ENCODE measurements around the gene ALDH6A1. TPM values are rescaled to one million over a fixed set of nuclear protein-coding genes. Genes with fewer than 3 reads are reported as not detected.
A peak's percentile ranks its signal among the peaks of the same experiment; 100 is the strongest.
"Not testable (repeated sequence)": the region's sequence is repeated elsewhere in the genome, so short reads cannot be mapped to it uniquely, and the experiment has no call there.

The ALDH6A1 gene
- total and polyA plus RNA-seq, 4 donors: 8.7 to 43.3 (median 21.1) TPM

DNA sequence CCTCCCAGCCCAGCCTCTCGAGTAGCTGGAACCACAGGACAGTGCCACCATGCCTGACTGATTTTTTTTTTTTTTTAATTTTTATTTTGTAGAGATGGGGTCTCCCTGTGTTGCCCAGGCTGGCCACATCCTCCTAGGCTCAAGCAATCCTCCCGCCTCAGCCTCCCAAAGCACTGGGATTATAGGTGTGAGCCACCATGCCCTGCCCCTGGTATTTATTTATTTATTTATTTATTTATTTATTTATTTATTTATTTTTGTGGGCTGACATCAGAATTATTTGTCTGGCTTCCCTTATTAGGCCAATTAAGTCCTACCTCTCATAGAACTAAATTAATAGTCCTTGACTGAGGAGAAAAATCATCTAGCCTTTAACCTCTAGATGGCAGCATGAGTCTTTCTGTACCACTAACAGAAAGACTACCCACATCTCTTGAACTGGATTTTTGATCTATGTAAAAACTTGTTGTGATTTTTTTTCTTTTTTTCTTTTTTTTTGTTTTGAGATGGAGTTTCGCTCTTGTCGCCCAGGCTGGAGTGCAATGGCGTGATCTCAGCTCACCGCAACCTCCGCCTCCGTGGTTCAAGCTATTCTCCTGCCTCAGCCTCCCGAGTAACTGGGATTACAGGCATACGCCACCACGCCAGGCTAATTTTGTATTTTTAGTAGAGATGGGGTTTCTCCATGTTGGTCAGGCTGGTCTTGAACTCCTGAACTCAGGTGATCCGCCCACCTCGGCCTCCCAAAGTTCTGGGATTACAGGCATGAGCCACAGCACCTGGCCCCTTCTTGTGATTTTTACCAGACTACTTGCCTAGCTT, 27.4 kb upstream of the ALDH6A1 start:
- not testable (repeated sequence) for H3K9me3 ChIP-seq (ENCODE audit: control insufficient read depth in 4 of 4, insufficient read depth in 3 of 4, low read length in 3 of 4); ATAC-seq (ENCODE audit: insufficient read depth, low FRiP score); H3K27ac ChIP-seq (ENCODE audit: low read depth in 1 of 2, low read length in 1 of 2); H3K4me1 ChIP-seq (ENCODE audit: control insufficient read depth in 5 of 5, insufficient read depth in 5 of 5, low read length in 5 of 5); H3K4me3 ChIP-seq; H3K9ac ChIP-seq (ENCODE audit: insufficient read depth in 1 of 2, low read length in 2 of 2); H3K36me3 ChIP-seq (ENCODE audit: control insufficient read depth in 4 of 4, insufficient read depth in 4 of 4, low read length in 4 of 4); H3K27me3 ChIP-seq (ENCODE audit: control insufficient read depth in 3 of 3, insufficient read depth in 3 of 3, low read length in 2 of 3)
- DNase-seq: peak in 2 of 3 donors; percentile 71 to 79
- WGBS, 2 donors: 91 to 96% methylated on average over 13 of the region's 13 CpGs
- TF ChIP-seq, protein P1, sequence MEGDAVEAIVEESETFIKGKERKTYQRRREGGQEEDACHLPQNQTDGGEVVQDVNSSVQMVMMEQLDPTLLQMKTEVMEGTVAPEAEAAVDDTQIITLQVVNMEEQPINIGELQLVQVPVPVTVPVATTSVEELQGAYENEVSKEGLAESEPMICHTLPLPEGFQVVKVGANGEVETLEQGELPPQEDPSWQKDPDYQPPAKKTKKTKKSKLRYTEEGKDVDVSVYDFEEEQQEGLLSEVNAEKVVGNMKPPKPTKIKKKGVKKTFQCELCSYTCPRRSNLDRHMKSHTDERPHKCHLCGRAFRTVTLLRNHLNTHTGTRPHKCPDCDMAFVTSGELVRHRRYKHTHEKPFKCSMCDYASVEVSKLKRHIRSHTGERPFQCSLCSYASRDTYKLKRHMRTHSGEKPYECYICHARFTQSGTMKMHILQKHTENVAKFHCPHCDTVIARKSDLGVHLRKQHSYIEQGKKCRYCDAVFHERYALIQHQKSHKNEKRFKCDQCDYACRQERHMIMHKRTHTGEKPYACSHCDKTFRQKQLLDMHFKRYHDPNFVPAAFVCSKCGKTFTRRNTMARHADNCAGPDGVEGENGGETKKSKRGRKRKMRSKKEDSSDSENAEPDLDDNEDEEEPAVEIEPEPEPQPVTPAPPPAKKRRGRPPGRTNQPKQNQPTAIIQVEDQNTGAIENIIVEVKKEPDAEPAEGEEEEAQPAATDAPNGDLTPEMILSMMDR (IDR thresholded peaks at IDR 0.05; ENCODE audit: control extremely low read depth, extremely low read depth): peak; percentile 39

DNA sequence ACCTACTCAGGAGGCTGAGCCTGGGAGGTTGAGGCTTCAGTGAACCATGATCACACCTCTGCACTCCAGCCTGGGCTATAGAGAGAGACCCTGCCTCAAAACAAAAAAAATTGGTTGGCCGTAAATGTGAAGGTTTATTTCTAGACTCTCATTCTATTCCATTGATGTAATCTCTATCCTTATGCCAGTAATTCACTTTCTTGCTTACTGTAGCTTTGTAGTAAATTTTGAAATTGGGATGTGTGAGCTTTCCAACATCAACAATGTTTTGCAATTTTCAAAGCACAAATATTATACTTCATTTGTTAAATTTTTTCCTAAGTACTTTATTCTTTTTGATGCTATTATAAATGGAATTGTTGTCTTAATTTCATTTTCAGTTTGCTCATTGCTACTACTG, 25.1 kb upstream of the ALDH6A1 start:
- 88 to 91% methylated on average over 1 of the region's 1 CpG for WGBS, 2 donors
- no peak overlapping the region for H3K27ac ChIP-seq (ENCODE audit: low read depth in 1 of 2, low read length in 1 of 2)
- DNase-seq (no peak), ATAC-seq (ENCODE audit: insufficient read depth, low FRiP score) (no peak)
- H3K36me3 ChIP-seq (ENCODE audit: control insufficient read depth in 4 of 4, insufficient read depth in 4 of 4, low read length in 4 of 4): peaks cover 2 to 4% (median 3%) of the 10 kb centered on the region in 4 donors
- H3K27me3 ChIP-seq (ENCODE audit: control insufficient read depth in 3 of 3, insufficient read depth in 3 of 3, low read length in 2 of 3): no peaks in the 10 kb centered on the region
- TF ChIP-seq, protein P1 (IDR thresholded peaks at IDR 0.05; ENCODE audit: control extremely low read depth, extremely low read depth): no peak
- no peaks in the 10 kb centered on the region for H3K9me3 ChIP-seq (ENCODE audit: control insufficient read depth in 4 of 4, insufficient read depth in 3 of 4, low read length in 3 of 4)
- no peak overlapping the region for H3K9ac ChIP-seq (ENCODE audit: insufficient read depth in 1 of 2, low read length in 2 of 2)
- no peaks in the 10 kb centered on the region for H3K4me1 ChIP-seq (ENCODE audit: control insufficient read depth in 5 of 5, insufficient read depth in 5 of 5, low read length in 5 of 5)
- H3K4me3 ChIP-seq: no peak overlapping the region

DNA sequence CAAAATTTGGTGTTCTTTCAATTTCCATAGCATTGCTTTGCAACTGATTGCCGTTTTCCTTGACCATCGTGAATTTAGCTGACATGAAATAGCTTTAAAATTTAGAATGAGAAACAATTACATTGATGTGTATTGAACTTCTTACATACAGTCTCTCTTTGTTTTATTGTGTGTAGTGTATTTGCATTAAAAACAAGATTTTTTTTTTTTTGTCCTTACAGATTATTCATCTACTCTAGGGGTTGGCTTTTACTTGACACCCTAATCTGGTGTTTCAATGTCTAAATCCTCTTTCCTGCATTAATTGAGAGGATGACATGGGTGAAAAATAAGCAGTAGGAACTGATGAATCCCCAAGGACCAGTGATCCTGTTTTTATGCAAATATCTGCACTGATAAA, 21.1 kb upstream of the ALDH6A1 start:
- DNase-seq (no peak), ATAC-seq (ENCODE audit: insufficient read depth, low FRiP score) (no peak)
- no peak overlapping the region for H3K4me3 ChIP-seq
- H3K27ac ChIP-seq (ENCODE audit: low read depth in 1 of 2, low read length in 1 of 2): no peak overlapping the region
- TF ChIP-seq, protein P1 (IDR thresholded peaks at IDR 0.05; ENCODE audit: control extremely low read depth, extremely low read depth): no peak
- no peak overlapping the region for H3K9ac ChIP-seq (ENCODE audit: insufficient read depth in 1 of 2, low read length in 2 of 2)
- 95% methylated on average over 2 of the region's 2 CpGs for WGBS, 2 donors
- no peaks in the 10 kb centered on the region for H3K27me3 ChIP-seq (ENCODE audit: control insufficient read depth in 3 of 3, insufficient read depth in 3 of 3, low read length in 2 of 3)
- no peaks in the 10 kb centered on the region for H3K9me3 ChIP-seq (ENCODE audit: control insufficient read depth in 4 of 4, insufficient read depth in 3 of 4, low read length in 3 of 4)
- H3K36me3 ChIP-seq (ENCODE audit: control insufficient read depth in 4 of 4, insufficient read depth in 4 of 4, low read length in 4 of 4): peaks cover 0 to 7% (median 5%) of the 10 kb centered on the region in 4 donors
- no peaks in the 10 kb centered on the region for H3K4me1 ChIP-seq (ENCODE audit: control insufficient read depth in 5 of 5, insufficient read depth in 5 of 5, low read length in 5 of 5)

Measured in lung (tissue), 12 donors.